Ascending aorta (tissue), 2 donors: Measurements from ENCODE around the gene ENPP5. TPM values are rescaled to one million over a fixed set of nuclear protein-coding genes. Genes with fewer than 3 reads are reported as not detected.

ENCODE experiments used
- DNase-seq, 2 donors: peaks; one replicate each; pipeline ENCODE4 v3.0.0-alpha.2; 2019; ENCODE audit warnings: low spot score in 2 of 2
- H3K27ac ChIP-seq, 2 donors: fragments of 200-600 bp; sonication (generic); one replicate each; pipeline ENCODE4 v1.5.1; 2016 to 2017; ENCODE audit warnings: mild to moderate bottlenecking in 1 of 2
- H3K27me3 ChIP-seq: fragments of 200-600 bp; sonication (generic); one replicate; pipeline ENCODE4 v1.5.1; 2017
- H3K36me3 ChIP-seq, 2 donors: fragments of 200-600 bp; sonication (generic); one replicate each; pipeline ENCODE4 v1.5.1; 2016
- H3K4me1 ChIP-seq, 2 donors: fragments of 200-600 bp; sonication (generic); one replicate each; pipeline ENCODE4 v1.5.1; 2016 to 2017; ENCODE audit warnings: mild to moderate bottlenecking in 1 of 2
- H3K4me3 ChIP-seq, 2 donors: fragments of 200-600 bp; sonication (generic); one replicate each; pipeline ENCODE4 v1.5.1; 2016 to 2017; ENCODE audit warnings: mild to moderate bottlenecking in 1 of 2
- H3K9me3 ChIP-seq, 2 donors: fragments of 200-600 bp; sonication (generic); one replicate each; pipeline ENCODE4 v1.5.1; 2016
- intact Hi-C: fragments of 100-400 bp; cut with DNase I; formaldehyde crosslinking; loops from one replicate; pipeline ENCODE4 v1.15.1; 2023
- total RNA-seq: library from RNA; depleted of rRNA; stranded (reverse); fragments of >200 nt; gene quantifications from one replicate; pipeline ENCODE4 v1.1.0, GENCODE V29; 2016
- TF ChIP-seq, protein P1 (sequence below), 3 experiments: fragments of 200-600 bp in 2 of 3; fragments of 450-650 bp in 1 of 3; sonication (generic) in 2 of 3; IDR thresholded peaks; one replicate each; pipeline ENCODE4 v1.5.1; 2016 to 2019; ENCODE audit warnings: antibody characterized with exemption in 3 of 3, mild to moderate bottlenecking in 1 of 3, moderate library complexity in 1 of 3

ENPP5 gene
- total RNA-seq, 1 donor from 2014 or later: 0.53 TPM

- Histone ChIP-seq H3K36me3 (no peaks in the 10 kb centered on the region), H3K4me1 (no peaks in the 10 kb centered on the region), H3K9me3 (no peaks in the 10 kb centered on the region), H3K27ac (no peak overlapping the region), H3K27me3 (no peaks in the 10 kb centered on the region), H3K4me3 (no peak overlapping the region)
- TF ChIP-seq, protein P1, sequence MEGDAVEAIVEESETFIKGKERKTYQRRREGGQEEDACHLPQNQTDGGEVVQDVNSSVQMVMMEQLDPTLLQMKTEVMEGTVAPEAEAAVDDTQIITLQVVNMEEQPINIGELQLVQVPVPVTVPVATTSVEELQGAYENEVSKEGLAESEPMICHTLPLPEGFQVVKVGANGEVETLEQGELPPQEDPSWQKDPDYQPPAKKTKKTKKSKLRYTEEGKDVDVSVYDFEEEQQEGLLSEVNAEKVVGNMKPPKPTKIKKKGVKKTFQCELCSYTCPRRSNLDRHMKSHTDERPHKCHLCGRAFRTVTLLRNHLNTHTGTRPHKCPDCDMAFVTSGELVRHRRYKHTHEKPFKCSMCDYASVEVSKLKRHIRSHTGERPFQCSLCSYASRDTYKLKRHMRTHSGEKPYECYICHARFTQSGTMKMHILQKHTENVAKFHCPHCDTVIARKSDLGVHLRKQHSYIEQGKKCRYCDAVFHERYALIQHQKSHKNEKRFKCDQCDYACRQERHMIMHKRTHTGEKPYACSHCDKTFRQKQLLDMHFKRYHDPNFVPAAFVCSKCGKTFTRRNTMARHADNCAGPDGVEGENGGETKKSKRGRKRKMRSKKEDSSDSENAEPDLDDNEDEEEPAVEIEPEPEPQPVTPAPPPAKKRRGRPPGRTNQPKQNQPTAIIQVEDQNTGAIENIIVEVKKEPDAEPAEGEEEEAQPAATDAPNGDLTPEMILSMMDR (IDR thresholded peaks at IDR 0.05): no peak
- intact Hi-C loops: no loop called here
- no peak for DNase-seq
Measured at GRCh38 chr6:46204880-46205650, 34.3 kb upstream of the ENPP5 start.

DNA sequence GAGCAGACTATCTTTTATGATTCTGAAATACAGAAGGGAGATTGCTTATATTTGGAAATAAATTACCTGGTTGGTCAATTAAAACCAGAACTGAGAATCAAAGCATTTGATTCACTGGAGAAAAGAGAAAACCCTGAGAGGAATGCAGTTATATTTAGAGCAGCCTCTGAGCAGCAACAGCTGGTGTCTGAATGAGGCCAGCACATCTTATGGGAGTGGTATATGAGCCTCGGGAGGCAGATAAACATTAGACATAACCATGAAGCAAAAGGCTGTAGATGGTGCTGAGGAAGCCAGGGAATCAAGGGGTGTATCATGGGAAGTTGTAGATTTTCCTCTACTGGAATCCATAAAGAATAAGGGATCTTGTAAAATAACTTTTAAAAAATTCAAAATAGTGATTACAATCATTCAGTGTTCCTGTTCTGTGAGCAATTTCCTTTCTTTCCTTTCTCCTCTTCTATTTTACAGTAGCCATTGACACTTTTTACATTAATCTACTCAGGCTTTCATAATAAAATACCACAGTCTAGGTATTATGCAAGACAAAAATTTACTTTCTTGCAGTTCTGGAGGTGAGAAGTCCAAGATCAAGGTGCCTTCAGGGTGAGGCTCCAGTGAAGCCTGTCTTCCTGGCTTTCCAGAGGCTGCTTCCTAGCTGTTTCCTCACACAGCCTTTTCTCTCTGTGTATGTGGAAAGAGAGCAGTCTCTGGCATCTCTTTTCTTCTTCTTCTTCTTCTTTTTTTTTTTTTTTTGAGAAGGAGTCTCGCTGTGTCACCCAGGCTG is 32.8 kb upstream of the ENPP5 start:
- no peak overlapping the region for H3K27ac ChIP-seq
- no peaks in the 10 kb centered on the region for H3K9me3 ChIP-seq
- DNase-seq: no peak
- no peak overlapping the region for H3K4me3 ChIP-seq
- H3K36me3 ChIP-seq: no peaks in the 10 kb centered on the region
- TF ChIP-seq, protein P1 (IDR thresholded peaks at IDR 0.05): no peak
- H3K4me1 ChIP-seq: no peaks in the 10 kb centered on the region
- intact Hi-C loops: no loop called here
- H3K27me3 ChIP-seq: no peaks in the 10 kb centered on the region

DNA sequence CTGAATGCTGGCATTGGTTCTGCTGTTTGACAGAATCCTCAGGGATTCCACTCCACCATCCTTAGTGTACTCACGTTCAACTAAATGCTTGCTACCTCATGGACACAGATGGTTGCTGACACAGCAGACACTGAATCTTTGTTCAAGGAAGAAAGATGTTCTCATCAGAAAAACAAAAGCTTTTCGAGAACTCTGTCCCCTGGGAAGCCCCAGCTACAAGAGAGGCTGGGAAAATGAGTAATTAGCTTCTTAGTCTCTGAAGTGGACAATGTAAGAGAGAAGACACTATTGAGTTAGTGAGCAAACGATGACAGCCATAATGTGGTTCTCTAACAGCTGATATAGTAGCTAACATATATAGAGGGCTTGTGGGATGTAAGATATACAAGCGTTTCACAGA is 30.9 kb upstream of the ENPP5 start:
- TF ChIP-seq, protein P1 (IDR thresholded peaks at IDR 0.05): no peak
- H3K4me1 ChIP-seq: no peaks in the 10 kb centered on the region
- H3K27ac ChIP-seq: no peak overlapping the region
- H3K4me3 ChIP-seq: no peak overlapping the region
- no peaks in the 10 kb centered on the region for H3K9me3 ChIP-seq
- no peak for DNase-seq
- intact Hi-C loops: no loop called here
- H3K27me3 ChIP-seq: no peaks in the 10 kb centered on the region
- H3K36me3 ChIP-seq: no peaks in the 10 kb centered on the region

DNA sequence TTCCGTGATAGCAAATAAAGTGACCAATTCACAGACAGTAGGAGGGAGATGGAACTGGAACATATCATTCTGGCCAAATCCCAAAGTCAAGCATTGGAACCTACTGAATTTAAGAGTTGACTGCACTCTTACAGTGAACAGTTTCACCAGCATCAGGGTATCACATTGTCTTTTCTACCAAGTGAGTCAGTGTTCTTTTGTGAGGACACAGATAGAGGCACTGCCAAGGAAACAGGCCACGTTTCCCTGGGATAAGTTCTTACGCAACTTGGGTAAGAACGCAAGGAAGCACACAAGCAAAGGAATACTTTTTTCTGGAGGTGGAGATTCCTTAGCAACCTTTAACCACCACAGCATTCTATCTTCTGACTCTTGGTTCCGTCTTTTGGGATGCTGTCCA is 28.6 kb upstream of the ENPP5 start:
- Histone ChIP-seq H3K27ac (no peak overlapping the region), H3K4me1 (no peaks in the 10 kb centered on the region), H3K27me3 (no peaks in the 10 kb centered on the region), H3K36me3 (no peaks in the 10 kb centered on the region), H3K4me3 (no peak overlapping the region), H3K9me3 (no peaks in the 10 kb centered on the region)
- TF ChIP-seq, protein P1 (IDR thresholded peaks at IDR 0.05): no peak
- no peak for DNase-seq
- intact Hi-C loops: no loop called here

DNA sequence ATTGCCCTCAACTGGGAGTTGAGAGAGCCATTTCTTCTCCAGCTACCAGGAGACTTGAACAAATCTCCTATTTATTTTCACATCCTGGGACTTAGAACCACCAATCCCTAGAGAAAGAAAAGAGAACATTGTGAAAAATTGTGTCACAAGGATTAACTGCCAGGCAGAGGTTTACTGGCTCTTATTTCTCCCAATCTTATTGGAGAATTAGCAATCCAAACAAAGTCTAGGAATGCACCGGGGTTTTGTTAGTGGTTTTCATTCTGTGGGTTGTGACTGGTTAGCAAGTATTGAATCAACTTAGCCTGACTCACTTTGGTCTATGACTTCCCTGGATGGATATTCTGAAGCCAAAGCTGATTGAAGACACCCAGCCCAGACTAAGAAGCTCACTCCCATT is 21.2 kb upstream of the ENPP5 start:
- TF ChIP-seq, protein P1 (IDR thresholded peaks at IDR 0.05): no peak
- no peak for DNase-seq
- no peaks in the 10 kb centered on the region for H3K36me3 ChIP-seq
- H3K4me1 ChIP-seq: peaks cover 0 to 15% of the 10 kb centered on the region in 2 donors
- no peaks in the 10 kb centered on the region for H3K27me3 ChIP-seq
- peak overlapping the region; percentile 47 to 71 for H3K27ac ChIP-seq
- no peak overlapping the region for H3K4me3 ChIP-seq
- no peaks in the 10 kb centered on the region for H3K9me3 ChIP-seq
- intact Hi-C loops: loop anchor here (5.0 kb wide), 1 partner anchor 65 kb away; the partner anchor contains the start of gene ENPP4
